Stimulated activated CD8-positive, alpha-beta memory T cell treated with anti-CD3 and anti-CD28 coated beads, Interleukin-4, amount 100 ng/mL, for 48 hours (primary cell): ENCODE data around the gene PRDM16.

Experiments used
- DNase-seq: peaks from one replicate; pipeline ENCODE4 v3.0.0-alpha.2; 2020

The PRDM16 gene

DNA sequence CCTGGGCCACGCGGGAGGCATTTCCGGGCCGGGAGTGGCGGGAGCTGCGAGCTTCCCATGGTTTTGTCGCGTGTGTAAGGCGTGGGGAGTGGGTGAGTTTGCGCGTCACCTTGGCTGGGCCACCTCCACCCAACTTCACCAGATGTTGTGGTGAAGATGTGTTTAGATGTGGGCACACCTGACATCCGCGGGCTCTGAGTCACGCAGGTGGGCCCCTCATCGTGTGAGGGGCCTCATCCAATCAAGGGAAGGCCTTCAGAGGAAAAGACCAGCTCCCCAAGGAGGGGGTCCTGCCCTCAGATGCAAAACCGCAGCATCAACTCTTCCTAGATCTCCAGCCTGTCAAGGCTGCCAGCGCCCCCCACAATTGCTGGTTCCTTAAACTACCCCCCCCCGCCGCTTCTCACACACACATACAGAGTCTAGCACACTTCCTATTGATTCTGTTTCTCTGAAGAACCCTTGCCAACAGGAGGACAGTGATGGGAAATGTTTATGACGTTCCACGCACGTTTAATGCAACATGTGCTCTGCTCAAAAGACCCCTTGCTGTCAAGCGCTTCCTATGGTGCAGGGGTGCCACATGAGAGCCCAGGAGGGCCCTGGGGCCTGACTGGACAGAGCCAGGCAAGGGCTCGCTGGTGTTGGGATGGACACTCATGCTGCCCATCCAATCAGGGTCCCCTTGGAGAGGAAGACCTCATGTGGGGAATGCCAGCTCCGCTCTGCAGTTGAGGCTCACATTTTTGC, 35.8 kb upstream of the PRDM16 start:
- DNase-seq = peak; percentile 42

DNA sequence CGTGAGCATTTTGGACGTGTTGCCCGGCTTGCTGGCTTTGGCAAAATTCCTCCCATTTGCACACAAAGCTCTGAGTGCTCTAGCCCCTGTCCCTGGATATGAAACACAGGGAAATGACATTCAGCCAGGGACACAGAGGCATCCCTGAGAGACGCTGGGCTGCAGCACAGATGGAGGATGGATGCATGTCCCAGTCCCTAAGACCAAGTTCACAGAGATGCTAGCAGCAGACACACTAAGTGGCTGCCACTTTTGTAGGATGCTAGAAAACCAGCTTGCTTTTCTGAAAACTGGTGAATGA, 35.3 kb upstream of the PRDM16 start:
- DNase-seq = no peak

DNA sequence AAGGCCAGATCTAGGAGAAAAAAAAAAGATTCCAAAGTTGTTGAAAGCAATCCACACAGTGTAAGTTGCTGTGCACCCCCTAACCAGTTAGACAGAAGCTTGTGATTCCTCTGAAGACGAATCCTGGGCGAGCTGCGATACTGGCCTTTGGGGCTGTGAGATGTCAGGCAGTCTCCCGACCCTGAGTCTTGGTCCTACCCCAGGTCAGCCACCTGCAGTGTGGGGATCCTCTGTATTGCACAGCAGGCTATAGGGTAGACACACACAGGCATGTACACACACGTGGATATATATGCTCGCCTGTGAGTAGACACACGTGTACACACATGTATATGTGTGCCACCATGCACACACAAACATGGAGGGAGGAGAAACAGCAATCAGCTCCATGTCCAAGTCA, 34.8 kb upstream of the PRDM16 start:
- DNase-seq = no peak

DNA sequence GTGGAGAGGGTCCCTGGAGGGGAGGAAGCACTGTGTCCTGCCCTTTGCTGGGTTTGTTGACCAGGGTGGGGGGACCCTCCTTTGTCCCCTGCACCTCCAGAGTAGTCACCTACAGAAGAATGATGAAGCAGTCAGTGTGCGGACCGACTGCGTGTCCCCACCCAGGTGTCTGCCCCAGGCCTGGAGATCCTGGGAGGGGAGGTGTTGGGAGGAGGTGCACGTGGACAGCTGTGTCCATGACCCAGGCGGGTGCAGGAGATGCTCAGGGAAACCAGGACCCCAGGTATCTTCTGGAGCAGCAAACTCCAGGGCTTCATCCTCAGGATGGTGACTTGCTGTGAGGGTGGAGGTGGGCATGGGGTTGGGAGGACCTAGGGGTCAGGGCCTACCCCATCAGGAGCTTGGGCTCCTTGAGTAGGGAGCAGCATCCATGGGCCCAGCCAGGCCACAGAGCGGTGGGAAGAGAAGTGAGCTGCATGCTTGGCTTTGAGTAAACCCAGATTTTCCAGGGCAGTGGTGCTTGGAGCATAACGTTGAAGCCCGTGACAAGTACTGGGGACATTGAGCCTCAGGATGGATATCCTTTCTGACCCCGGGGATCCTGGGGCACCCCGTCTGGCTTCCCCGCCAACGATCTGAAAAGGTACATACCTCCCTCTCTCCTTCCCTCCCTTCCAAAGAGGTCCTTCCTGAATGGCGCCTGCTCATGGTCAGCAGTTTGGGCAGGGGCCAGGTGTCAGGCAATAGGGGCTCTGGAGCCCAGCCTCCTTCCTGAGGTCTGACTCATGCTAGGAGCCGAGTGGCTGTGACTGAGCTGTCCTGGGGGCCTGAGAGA, 34.1 kb upstream of the PRDM16 start:
- no peak for DNase-seq

DNA sequence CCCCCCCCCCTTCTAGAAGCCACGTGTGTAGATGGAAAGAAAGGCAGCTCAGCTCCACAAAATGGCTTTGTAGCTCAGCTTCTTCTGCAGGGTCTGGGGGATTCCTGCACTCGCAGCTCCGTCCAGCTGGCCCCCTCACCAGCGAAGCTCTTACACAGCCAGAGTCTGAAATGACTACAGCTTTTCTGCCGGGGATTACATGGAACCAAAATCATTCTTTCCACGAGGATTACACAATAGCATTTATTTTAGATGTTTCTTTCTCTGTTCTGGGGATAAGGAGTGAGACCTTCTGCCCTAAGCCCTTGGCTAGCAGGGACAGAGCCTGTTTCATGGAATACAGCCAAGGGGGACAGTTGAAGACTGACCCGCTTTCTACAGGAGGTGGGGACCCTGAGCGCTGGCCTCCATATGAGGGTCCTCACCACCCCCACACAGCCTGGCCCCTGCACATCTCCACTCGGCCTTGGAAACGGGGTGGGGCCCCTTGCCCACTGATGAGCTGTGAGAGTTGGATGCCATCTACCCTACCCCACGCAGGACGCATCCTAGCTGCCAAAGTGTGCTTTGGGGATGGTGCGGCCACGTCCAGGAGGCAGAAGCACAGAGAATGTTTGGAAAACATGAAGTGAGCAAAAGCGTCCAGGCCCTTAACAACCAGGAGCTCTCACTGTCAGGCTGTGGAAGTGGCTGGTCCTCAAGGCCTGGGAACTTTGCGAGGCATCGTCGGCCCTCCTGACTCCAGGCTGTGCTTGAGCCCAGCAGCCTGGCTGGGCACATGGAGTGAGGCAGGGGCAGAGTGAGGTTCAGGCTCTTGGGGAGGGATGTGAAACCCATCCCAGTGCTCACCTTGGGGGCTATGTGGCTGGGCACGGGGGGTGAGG, 33.2 kb upstream of the PRDM16 start:
- no peak for DNase-seq

DNA sequence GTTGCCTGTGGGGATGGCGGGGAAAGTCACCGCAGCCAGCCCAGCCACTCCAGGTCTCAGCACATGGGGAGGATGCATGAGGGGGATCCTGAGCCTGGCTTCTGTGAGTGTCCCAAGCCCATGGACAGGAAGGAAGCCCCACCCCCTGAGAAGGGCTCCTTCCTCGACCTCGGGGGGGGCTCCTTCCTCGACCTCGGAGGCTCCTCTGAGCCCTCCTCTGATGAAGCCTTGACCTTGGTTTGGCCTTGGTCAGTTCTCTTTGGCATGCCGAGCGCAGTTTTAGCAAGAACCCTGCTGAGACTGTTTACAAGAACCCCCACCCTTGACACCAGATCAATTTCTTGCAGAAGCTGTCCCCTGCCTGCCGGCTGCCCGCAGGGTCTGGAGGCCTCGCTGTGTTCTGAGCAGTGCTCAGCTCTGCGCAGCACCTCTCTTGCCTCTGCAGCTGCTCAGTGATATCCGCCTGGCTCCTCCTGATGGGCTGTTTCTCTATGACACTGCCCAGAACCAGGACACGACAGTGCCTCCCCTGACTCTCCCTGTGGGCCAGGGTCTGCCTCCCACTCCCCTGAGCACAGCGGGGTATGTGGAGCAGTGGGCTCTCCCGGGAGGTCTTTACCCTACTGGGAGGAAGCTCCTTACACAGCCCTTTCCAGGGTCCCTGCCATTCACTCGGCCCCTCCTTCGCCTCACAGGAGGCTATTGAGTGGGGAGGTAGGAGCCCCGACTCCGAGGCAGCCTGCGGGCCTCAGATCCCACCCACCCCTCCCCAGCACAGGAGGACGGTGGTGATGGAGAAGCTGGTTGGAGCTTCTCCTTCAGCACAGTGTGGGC, 32.3 kb upstream of the PRDM16 start:
- DNase-seq = no peak

DNA sequence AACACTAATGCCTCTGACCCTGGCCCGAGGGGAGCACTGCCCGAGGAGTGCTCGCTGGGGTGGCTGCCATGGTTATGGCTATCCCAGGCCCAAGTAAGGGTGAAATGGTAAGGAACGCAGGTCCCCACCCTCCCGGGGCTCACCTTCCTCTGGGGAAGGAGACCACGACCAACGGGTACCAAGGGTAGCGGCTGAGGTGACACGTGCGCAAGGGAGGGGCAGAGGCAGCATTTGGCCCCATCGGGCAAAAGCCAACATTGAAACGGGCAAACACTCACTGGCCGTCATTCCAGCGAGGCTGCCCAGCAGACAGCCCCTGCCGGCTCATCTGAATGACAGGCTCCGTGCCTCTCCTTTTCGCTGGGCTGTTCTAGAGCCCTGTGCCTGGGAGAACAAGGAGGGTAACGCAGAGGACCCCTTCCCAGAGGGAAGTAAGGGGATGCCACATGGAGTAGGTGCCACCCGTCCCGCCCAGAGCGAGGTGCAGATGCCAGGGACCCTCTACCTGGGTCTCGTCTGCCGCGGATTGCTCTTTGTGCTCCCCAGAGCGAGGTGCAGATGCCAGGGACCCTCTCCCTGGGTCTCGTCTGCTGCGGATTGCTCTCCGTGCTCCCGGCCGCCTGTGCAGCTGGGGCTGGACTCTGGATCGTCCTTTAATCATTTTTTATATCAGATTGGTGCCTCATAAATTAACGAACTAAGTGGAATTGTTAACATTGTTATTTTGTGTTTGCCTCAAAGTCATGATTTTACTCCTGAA, 31.5 kb upstream of the PRDM16 start:
- no peak for DNase-seq

DNA sequence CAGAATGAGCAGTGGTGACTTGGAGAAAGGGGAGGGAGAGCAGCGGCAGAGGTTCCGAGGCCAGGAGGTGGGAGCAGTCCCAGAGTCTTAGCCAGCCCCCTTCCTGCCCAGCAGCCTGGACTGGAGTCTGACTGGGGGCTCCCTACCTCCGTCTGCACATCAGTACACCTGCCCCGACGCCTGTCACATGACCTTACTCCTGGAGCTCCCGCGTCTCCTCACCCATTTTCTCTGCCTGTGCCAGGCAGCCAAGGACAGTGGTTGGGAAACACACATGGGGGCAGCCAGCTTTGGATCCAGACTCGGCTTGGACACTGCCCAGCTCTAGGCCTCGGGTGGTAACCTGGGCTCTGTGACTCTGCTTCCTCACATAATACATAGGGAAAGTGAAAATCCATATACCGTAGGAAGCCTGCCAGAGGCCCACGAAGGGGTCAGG, 30.9 kb upstream of the PRDM16 start:
- DNase-seq = no peak

DNA sequence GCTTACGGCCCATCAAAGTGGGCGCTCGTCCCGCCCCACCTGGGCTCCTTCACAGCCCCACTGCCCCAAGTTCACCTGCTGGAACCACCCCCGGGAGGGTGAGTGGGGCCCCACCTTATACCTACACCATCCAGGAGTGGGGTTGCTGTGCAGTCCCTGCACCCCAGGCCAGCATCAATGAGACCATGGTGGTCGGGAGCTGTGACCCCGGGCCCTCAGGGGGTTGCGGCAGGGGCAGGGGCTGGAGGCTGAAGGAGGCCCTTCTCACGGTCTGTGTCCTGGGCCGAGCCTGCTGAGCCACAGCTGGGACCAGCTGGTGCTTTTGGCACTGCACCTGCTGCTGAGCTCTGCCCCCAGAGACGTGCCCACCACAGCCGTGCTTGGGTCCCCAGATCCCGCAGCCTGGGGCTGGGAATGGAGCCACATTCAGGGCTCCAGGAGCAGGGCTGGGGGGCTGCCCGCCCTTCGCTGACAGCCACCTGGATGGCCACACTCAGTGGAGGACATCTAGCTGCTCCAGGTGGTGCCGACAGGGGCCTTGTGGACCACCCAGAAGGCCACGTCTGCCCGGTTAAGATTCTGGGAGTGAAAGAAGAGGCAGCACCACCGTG, 30.3 kb upstream of the PRDM16 start:
- DNase-seq = no peak

DNA sequence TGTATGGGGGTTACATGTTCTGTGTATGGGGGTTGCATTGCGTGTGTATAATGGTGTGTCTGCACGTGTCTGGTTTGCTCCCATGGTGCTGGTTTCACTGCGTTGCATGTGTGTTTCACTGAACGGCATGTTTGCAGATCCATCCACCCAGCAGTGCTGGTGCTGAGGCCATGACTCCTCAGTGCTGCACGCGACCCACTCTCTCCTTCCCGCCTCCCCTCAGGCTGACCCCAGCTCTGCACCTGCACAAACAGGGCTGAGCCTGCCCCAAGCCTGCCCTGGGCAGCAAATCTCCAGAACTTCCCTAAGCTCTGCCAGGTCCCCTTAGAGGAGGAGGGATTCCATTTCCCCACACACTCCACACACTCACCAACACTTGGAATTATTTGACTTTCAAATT, 29.0 kb upstream of the PRDM16 start:
- DNase-seq = no peak

DNA sequence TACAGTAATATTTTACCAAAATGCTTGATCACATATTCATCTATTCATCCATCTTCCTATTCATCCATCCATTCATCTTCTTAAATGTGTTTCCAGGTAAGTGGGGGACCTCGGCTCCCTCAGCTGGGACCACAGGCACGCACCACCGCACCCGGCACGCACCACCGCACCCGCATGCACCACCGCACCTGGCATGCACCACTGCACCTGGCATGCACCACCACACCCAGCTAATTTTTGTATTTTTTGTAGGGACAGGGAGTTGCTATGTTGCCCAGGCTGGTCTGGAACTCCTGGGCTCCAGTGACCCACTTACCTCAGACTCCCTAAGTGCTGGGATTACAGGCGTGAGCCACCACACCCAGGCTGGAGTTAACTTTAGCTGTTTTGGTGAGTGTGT, 26.5 kb upstream of the PRDM16 start:
- no peak for DNase-seq

DNA sequence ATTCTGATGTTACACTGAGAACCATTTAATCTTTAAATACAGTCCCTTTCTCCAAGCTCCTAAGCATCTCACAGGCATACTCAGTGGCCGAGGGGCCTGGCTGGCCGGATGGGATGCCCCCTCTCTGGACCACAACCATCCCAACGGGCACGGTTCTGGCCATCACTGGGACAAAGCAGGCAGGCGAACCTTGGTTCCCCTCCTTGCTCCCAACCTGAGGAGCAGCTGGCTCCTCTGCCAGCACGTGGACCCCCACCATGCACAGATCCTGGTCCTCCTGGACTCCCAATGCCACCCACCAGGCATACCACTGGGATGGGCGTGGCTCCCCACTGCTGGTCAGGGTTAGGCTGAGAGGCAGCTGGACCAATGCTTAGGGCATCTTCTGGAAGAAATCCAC, 19.8 kb upstream of the PRDM16 start:
- no peak for DNase-seq

DNA sequence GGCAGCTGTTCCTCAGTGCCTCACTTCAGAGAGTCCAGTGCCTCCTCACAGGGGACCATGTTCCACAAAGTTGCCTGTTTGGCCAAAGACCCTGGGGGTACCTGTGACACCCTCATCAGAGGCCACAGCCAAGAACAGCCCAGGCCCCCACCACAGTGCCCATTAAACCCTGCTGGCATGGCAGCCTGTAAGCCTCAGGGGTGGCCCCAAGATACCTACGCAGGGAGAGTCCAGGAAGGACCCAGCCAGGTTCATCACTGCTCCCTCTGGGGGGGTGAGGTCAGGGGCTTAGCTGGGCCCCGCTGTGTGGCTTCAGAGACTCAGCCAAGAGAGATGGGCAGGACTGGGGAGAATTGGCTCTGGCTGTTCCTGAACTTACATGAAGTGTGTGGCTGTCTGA, 19.1 kb upstream of the PRDM16 start:
- no peak for DNase-seq

DNA sequence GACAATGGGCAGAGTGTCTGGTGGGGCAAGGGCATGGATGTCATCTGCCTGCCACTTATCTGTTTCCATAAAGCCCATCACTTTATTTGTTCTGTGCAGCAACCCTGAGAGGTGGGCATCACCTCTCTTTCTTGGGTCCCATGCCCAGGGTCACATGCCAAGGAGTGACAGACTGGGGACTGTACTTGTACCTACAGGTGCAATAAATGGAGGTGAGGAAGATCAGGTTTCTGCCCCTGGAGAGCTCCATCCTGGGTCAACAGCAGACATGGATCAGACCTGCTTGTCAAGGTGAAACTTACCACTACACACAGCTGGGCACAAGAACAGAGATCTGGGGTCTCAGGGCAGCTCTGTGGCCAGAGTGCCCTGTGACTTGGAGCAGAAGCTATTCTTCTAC, 18.4 kb upstream of the PRDM16 start:
- no peak for DNase-seq

DNA sequence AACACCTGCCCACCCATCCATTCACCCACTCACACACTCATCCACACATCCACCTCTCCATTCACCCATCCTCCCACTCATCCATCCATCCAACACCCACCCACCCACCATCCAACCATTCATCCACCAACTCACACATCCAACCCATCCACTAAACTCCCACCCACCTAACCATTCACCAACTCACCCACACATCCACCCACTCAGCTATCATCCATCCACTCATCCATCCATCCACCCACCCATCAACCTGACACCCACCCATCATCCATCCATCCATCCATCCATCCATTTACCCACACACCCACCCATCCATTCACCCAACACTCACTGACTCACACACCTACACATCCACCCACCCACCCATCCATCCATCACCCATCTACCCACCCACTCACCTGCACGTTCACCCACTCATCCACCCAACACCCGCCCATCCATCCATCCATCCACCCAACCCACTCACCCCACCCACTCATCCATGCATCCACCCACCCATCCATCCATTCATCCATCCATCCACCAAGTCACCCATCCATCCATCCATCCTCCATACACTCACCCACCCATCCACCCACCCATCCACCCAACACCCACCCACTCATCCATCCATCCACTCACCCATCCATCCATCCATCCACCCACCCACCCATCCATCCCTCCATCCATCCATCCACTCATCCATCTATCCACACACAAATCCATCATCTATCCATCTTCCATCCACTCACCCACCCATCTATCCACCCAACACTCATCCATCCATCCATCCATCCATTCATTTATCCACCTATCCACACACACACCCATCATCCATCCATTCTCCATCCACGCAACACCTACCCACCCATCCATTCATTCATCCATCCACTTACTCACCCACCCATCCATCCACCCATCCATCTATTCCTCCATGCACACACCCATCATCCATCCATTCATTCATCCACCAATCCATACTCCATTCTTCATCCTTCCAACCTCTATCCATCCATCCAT, 17.4 kb upstream of the PRDM16 start:
- no peak for DNase-seq

DNA sequence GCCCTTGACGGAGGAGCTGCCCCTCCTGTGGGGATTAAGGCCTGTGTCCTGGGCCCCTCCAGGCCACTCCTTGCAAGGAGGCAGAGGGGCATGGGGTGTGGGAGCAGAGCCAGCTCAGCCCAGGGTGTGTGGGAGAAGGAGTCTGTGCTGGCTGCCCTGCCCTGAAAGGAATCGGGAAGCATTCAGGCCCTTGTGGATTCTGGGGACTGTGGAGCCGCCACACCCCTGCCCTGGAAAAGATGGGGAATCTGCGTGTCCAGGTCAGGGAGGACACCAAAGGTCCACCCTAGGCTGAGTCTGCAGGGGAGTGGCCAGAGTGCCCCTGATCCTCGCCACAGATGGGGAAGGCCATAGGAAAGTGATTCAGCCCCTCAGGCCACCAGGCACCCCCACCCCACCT, 16.5 kb upstream of the PRDM16 start:
- no peak for DNase-seq

DNA sequence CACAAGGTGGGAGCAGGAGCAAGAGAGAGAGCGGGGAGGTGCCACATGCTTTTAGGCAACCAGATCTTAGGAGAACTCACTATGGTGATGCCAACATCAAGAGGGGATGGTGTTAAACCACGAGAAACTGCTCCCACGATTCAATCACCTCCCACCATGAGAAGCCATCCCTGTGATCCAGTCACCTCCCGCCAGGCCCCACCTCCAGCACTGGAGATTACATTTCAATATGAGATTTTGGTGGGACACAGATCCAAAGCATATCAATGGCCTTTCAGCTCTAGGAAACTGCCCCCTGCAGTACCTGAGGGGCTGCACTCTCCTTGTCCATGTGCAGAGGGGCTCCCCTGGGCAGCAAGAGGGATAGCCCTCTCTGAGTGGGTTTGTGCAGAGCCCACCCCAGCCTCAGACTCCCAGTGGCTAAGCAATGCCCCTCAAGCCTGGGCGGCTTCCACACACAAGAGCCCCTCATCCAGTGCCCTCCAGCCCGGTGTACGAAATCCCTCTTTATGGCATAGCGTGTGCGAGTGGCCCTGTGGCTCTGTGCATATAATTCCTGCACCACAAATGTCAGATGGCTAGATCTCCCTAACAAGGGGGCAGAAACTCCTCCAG, 15.5 kb upstream of the PRDM16 start:
- no peak for DNase-seq

DNA sequence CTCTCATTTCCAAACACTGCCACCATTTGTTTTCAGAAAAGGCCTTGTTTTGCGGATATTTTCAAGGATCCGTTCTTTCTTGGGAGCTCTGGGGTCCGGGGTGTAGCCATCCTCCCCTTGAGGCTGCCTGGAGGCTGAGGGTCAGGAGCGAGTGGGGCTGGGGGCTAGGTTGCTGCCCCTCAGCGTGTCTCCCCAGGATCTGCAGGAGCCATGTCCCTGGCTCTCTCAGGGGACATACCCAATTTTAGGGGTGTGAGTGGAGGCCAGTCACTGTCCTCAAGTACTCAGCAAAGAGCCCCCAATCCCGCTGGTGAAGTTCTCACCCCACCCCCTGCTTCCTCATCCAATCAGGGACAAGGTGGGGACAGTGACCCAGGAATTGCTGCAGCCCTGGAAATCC, 15.0 kb upstream of the PRDM16 start:
- no peak for DNase-seq

DNA sequence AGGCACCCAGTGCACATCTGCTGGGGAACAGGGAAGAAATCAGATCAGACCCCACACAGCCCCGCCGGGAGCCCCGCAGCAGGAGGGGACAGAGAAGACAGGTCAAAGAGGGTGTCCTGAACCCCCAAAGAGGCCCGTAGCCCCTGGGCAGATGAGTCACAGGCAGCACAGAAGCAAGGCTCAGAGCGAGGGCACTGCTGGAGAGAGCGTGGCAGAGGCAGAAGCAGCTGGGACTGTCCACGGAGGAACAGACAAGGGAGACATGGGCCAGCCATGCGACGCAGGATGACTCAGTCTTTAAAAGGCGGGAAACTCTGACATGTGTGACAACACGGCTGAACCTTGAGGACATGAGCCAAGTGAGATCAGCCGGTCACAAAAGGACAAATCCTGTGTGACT, 14.5 kb upstream of the PRDM16 start:
- DNase-seq = no peak

DNA sequence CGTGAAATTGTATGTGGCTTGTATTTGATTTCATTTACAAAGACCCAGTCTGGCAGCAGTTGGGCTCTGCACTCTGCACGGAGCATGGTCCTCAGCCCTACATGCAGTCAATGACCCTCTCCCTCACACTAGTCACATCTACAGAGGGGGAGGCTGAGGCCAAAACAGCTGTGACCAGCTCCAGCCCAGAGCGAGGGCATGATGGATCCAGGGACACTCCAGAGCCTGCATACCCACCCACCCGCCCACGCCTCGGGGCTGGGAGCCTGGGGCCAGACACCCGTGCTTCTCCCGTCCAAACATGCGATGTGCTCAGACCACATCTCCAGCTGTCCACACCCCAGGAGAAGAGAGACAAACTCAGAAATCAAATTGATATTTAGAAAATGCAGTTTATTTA, 14.0 kb upstream of the PRDM16 start:
- no peak for DNase-seq
